Stimulated activated CD8-positive, alpha-beta memory T cell treated with anti-CD3 and anti-CD28 coated beads, Interleukin-4, amount 100 ng/mL, for 1 hour (primary cell): Measurements from ENCODE around the gene GPR55.
"Not testable (repeated sequence)": the region's sequence is repeated elsewhere in the genome, so short reads cannot be mapped to it uniquely, and the experiment has no call there.

Experiments
- DNase-seq, 2 donors: peaks; one replicate each; pipeline ENCODE4 v3.0.0-alpha.2; 2020; ENCODE audit warnings: low read depth in 2 of 2, low spot score in 1 of 2

GPR55 gene

GRCh38 chr2:230924470-230925341, at the start of gene GPR55:
TSS of gene GPR55 (minus strand) at chr2:230925242. CDS start at chr2:230910962, 14,280 bp downstream.
- no peak for DNase-seq

- peak; percentile 34 to 52 for DNase-seq
Observed at GRCh38 chr2:230974096-230974913, 49.3 kb upstream of the GPR55 start.

DNA sequence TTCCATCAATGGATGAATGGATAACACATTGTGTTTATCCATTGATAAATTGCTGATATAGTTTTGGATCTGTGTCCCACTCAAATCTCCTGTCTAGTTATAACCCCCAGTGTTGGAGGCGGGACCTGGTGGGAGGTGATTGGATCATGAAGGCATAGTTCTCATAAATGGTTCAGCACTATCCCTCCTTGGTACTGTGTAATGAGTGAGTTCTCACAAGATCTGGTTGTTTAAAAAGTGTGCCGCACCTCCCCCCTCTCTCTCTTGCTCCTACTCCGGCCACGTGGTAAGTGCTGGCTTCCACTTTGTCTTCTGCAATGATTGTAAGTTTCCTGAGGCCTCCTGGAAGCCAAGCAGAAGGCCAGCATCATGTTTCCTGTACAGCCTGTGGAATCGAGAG, 47.0 kb upstream of the GPR55 start:
- DNase-seq = no peak

DNA sequence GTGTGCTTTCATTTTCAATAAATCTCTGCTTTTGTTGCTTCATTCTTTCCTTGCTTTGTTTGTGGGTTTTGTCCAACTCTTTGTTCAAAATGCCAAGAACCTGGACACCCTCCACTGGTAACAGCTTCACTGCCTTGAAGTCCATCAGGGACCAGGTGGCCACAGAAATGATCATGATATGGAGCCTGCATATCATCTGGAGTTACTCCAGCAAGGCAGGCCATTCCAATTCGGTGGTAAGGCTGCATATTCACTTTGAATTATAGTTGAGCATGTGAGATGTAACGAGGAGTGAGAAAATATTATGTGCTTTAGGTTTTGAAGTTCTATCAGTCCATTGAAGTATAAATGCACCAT, 44.6 kb upstream of the GPR55 start:
- no peak for DNase-seq

- DNase-seq = no peak
Observed at GRCh38 chr2:230968921-230969658, 44.0 kb upstream of the GPR55 start.

GRCh38 chr2:230968314-230968713, 43.3 kb upstream of the GPR55 start:
- DNase-seq = not testable (repeated sequence)

- no peak for DNase-seq
Observed at GRCh38 chr2:230967113-230967512, 42.1 kb upstream of the GPR55 start.

- no peak for DNase-seq
Observed at GRCh38 chr2:230964136-230964730, 39.2 kb upstream of the GPR55 start.

DNA sequence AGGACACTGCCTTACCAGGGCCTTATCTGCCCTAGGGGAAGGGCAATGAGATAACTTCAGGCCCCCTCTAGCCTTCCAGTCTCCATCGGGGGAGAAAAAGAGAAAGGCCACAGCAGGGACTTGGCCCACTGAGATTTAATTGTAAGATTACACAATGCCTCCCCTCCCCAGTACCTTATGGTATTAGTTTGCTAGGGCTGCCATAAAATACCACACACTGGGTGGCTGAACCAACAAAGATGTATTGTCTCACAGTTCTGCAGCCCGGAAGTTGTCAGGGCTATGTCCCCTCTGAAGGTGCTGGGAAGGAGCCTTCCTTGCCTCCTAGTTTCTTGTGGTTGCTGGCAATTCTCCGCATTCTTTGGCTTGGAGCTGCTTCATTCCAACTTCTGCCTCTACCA, 36.0 kb upstream of the GPR55 start:
- DNase-seq = no peak

- DNase-seq = no peak
Observed at GRCh38 chr2:230960026-230960425, 35.0 kb upstream of the GPR55 start.

DNA sequence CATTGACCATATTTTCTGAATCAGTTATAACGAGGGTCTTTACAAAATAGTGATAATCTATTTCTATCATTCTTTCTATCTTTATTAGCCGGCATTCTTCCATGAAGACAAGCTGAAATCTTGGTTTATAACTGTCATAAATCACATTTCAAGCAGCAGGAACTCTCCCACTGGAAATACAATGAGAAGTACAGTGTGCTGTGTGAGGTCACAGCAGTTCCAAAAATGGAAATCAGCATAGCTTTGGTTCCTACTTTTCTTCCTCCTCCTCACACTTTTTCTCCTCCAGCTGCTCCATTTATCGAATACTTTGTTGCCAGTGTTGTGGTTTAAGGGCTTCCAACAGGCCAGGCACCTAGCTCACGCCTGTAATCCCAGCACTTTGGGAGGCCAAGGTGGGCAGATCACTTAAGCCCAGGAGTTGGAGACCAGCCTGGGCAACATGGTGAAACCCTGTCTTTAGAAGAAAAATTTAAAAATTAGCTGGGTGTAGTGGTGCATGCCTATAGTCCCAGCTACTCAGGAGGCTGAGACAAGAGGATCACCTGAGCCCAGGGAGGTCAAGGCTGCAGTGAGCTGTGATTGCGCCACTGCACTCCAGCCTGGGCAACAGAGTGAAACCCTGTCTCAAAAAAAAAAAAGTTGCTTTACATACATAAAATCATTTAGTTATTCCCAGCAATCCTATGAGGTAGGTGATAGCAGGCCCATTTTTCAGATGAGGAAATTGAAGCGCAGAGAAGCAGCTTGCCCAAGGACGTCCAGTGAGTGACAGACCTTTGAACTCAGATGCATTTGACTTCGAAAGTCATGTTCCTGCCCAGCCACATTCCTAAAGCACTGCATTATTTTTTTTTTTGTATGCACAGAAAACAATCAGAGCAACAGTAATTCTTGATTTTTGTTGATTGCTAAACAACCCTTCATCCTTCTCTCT, 34.0 kb upstream of the GPR55 start:
- DNase-seq = no peak

- DNase-seq = no peak
Observed at GRCh38 chr2:230957756-230958391, 32.8 kb upstream of the GPR55 start.

GRCh38 chr2:230956827-230957755, 32.0 kb upstream of the GPR55 start:
- no peak for DNase-seq

DNA sequence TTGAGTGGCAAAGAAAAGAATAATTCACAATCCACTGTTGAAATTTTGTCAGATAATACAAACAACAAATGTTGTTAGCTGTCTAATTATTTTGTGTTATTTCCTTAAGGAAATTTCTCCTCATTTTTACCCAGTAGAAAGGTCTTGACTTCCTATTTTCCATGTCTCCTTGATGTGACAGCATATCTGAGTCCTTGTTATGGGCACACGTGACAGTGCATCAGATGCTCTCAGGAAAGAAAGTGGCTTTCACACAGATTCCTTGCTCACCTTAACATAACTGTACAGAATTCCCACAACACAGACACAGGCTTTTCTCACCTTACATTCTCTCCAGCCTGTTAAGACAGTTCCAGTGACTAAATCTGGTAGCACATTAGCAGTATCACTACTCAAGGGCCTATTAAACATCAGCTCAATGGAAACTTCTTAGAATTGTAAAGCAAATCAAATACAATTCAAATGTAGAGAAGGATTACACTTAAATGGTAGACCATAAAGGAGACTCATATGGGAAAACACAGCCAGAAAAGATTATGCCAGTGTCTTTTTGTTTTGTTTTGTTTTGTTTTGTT, 30.2 kb upstream of the GPR55 start:
- no peak for DNase-seq

- DNase-seq = no peak
Observed at GRCh38 chr2:230954746-230955145, 29.7 kb upstream of the GPR55 start.

DNA sequence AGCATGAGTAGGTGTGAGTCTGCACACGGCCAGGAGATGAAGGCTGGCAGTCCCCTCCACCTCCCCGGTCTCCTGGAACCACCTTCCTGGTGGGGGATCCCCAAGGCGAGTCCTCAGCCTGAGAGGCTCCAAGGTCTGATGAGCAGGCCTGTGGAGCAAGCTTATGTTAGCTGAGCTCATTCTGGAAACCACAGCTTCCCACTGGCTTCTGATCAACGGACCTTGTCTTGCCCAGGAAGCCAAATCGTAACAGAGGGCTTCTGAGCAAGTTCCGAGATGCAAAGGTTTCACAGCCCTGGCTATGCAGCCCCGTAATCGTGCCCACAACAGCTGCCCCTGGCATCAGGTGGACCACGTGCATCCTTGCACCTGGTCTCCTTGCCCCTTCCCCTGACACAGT, 28.8 kb upstream of the GPR55 start:
- DNase-seq = no peak

GRCh38 chr2:230952226-230952956, 27.3 kb upstream of the GPR55 start:
- DNase-seq = no peak

DNA sequence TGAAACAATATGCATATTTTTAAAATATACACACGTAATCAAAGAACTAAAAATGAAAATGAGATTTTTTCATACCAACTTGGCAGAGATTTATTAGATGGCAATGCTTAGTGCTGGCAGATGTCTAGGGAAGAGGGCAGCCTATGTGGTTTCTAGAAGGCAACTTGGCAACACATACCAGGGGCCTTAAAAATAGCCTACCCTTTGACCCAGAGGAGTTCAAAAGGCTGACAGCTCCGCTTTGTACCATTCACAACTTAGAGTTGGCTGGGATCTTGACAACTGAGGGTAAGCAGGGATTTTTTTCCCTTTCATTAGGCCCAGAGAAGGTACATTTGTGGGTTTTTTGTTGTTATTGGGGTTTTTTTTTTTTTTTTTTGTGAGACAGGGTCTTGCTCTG, 26.4 kb upstream of the GPR55 start:
- DNase-seq = no peak
